Measurements from ENCODE around the gene THEMIS2.

The THEMIS2 gene

GRCh38 chr1:27858072-27858948 is 14.0 kb upstream of the THEMIS2 start:
- TF ChIP-seq ZFX (IDR thresholded peaks at IDR 0.05; ENCODE audit: borderline replicate concordance) = no peak
- TF ChIP-seq CTCF (IDR thresholded peaks at IDR 0.05) = peak; percentile 92
- H3K27ac ChIP-seq = no peak overlapping the region

- H3K27ac ChIP-seq = no peak overlapping the region
- no peak for TF ChIP-seq CTCF (IDR thresholded peaks at IDR 0.05)
- TF ChIP-seq ZFX (IDR thresholded peaks at IDR 0.05; ENCODE audit: borderline replicate concordance) = no peak
Observed at GRCh38 chr1:27858949-27859576, 13.3 kb upstream of the THEMIS2 start.

- H3K27ac ChIP-seq = no peak overlapping the region
- no peak for TF ChIP-seq ZFX (IDR thresholded peaks at IDR 0.05; ENCODE audit: borderline replicate concordance)
- TF ChIP-seq CTCF (IDR thresholded peaks at IDR 0.05) = no peak
Observed at GRCh38 chr1:27861436-27861835, 10.9 kb upstream of the THEMIS2 start.

- H3K27ac ChIP-seq = no peak overlapping the region
- no peak for TF ChIP-seq ZFX (IDR thresholded peaks at IDR 0.05; ENCODE audit: borderline replicate concordance)
Observed at GRCh38 chr1:27862004-27862403, 10.3 kb upstream of the THEMIS2 start.

GRCh38 chr1:27862671-27863537 is 9.4 kb upstream of the THEMIS2 start:
- TF ChIP-seq ZFX (IDR thresholded peaks at IDR 0.05; ENCODE audit: borderline replicate concordance) = no peak
- no peak for TF ChIP-seq CTCF (IDR thresholded peaks at IDR 0.05)
- no peak overlapping the region for H3K27ac ChIP-seq

GRCh38 chr1:27863538-27863915 is 8.8 kb upstream of the THEMIS2 start:
- H3K27ac ChIP-seq = no peak overlapping the region
- TF ChIP-seq ZFX (IDR thresholded peaks at IDR 0.05; ENCODE audit: borderline replicate concordance) = no peak
- TF ChIP-seq CTCF (IDR thresholded peaks at IDR 0.05) = no peak

- TF ChIP-seq CTCF (IDR thresholded peaks at IDR 0.05) (no peak), ZFX (IDR thresholded peaks at IDR 0.05; ENCODE audit: borderline replicate concordance) (no peak)
- no peak overlapping the region for H3K27ac ChIP-seq
Observed at GRCh38 chr1:27864264-27864895, 8.0 kb upstream of the THEMIS2 start.

Measured in 22Rv1 (cell line).